GM12873 (cell line): ENCODE measurements around the gene PNPO.

Source experiments
- CTCF ChIP-seq: IDR thresholded peaks from 2 replicates; pipeline ENCODE4 v1.5.1; 2012; ENCODE audit warnings: low read depth, mild to moderate bottlenecking, moderate library complexity, low read length, control low read depth; ENCODE audit not compliant: insufficient read depth; ENCODE audit errors: missing control alignments

The PNPO gene

GRCh38 chr17:47975189-47975822 is 33.9 kb downstream of the PNPO start:
- TF ChIP-seq CTCF, result no peak

GRCh38 chr17:47975823-47976205 is 34.4 kb downstream of the PNPO start:
- TF ChIP-seq CTCF, result no peak

GRCh38 chr17:47978324-47978723 is 37.0 kb downstream of the PNPO start:
- TF ChIP-seq CTCF, result peak; percentile 87

- TF ChIP-seq CTCF, result no peak
These were observed 39.2 kb downstream of the PNPO start for GRCh38 chr17:47980541-47980940.

- TF ChIP-seq CTCF, result no peak
These were observed 40.1 kb downstream of the PNPO start for GRCh38 chr17:47981462-47981861.

- no peak for TF ChIP-seq CTCF
These were observed 40.8 kb downstream of the PNPO start for GRCh38 chr17:47982091-47982617.

GRCh38 chr17:47982645-47983390 is 41.4 kb downstream of the PNPO start:
- no peak for TF ChIP-seq CTCF
